GM19324 (cell line): ENCODE data around the gene TUBA1A.
"Not testable (repeated sequence)": the region's sequence is repeated elsewhere in the genome, so short reads cannot be mapped to it uniquely, and the experiment has no call there.

Experiments
- ATAC-seq: cut with Tn5 transposase; IDR thresholded peaks from one replicate; pipeline ENCODE4 v1.9.1; 2021; ENCODE audit warnings: mild to moderate bottlenecking, moderate library complexity; ENCODE audit not compliant: unreplicated experiment, low FRiP score

TUBA1A gene

GRCh38 chr12:49161092-49161795 lies 27.6 kb downstream of the TUBA1A start:
- no peak for ATAC-seq

- ATAC-seq, result no peak
Measured at GRCh38 chr12:49160399-49160798, 28.5 kb downstream of the TUBA1A start.

DNA sequence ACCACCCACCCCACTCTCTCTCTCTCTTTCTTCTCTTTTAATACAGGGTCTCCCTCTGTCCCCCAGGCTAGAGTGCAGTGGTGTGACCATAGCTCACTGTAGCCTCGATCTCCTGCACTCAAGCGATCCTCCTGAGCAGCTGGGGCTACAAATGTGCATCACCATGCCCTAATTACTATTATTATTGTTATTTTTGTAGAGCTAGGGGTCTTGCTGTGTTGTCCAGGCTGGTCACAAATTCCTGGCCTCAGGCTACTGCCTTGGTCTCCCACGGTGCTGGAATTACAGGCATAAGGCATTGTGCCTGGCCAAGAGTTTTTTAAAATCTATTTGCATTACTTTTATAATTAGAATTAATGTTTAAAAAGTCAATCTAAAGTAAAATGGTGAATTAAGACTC lies 34.7 kb downstream of the TUBA1A start:
- ATAC-seq, result no peak

- no peak for ATAC-seq
Measured at GRCh38 chr12:49147384-49147783, 41.5 kb downstream of the TUBA1A start.

DNA sequence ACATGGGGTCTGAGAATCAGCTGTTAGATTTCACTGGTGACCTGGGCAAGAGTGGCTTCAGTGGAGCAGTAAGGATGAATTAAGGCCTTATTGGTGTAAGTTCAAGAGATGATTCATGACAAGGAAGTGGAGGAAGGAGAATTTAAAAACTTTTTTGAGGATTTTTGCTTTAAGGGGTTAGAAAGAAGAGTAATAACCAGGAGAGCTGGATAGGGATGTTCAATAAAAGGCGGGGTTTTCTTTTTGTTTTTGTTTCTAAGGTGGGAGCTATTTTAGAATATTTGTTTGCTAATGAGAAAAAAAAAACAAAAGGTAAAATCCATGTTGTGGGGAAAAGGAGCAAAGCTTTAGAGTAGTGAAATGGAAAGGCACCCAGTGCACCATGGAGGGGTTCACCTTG lies 42.5 kb downstream of the TUBA1A start:
- no peak for ATAC-seq

DNA sequence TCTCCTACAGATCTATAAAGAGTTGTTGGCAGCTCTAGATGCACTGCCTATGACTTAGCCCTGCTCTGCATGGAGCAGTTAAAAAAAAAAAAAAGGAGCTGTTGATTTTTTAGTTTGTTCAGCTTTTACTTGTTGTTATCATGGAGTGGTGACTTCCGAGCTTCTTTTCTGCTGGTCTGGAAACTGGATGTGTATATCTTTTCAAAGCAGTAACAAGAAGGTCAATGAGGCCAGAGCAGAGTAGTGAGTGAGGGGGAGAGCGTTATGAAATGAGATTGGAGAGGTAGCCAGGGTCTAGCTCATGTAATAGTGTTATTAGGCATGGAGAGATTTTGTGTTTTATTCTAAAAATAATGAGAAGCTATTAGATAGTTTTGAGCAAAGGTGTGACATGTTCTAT lies 44.5 kb downstream of the TUBA1A start:
- ATAC-seq, result no peak

- no peak for ATAC-seq
Measured at GRCh38 chr12:49138999-49139398, 49.9 kb downstream of the TUBA1A start.

DNA sequence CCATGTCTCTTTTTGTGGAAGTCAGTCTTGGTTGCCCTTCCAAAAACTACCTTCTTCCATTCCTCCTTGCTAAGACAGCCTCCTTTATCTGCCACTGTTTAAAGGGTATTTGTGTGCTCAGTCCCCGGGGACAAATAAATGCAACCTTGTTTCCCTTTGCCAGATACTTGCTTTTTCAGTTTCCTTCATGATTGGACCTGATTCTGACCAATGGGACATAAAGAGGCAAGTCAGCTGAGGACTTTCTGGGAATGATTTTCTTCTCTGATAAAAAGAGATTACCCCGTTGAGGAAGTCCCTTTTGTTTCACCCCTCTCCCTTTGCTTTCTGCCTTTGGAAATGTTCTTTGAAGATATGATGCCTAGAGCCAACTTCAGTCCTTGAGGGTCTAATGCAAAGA lies 50.3 kb downstream of the TUBA1A start:
- no peak for ATAC-seq

- ATAC-seq, result no peak
Measured at GRCh38 chr12:49137476-49137875, 51.4 kb downstream of the TUBA1A start.

DNA sequence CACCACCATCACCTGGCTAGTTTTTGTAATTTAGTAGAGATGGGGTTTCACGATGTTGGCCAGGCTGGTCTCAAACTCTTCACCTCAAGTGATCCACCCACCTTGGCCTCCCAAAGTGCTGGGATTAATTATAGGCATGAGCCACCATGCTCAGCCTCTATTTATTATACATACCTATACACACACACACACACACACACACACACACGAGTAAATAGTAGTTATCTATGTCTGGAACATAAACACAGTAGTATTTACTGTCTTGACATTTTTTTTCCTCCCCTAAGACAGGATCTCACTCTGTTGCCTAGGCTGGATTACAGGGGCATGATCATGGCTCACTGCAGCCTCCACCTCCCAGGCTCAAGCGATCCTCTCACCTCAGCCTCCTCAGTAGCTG lies 51.9 kb downstream of the TUBA1A start:
- not testable (repeated sequence) for ATAC-seq
